Fibroblast of upper back skin (primary cell): ENCODE results near the gene NKPD1.
"Not testable (repeated sequence)": the region's sequence is repeated elsewhere in the genome, so short reads cannot be mapped to it uniquely, and the experiment has no call there.

Experiments used
- DNase-seq: peaks from one replicate; pipeline ENCODE4 v3.0.0-alpha.2; 2013

Gene NKPD1

DNA sequence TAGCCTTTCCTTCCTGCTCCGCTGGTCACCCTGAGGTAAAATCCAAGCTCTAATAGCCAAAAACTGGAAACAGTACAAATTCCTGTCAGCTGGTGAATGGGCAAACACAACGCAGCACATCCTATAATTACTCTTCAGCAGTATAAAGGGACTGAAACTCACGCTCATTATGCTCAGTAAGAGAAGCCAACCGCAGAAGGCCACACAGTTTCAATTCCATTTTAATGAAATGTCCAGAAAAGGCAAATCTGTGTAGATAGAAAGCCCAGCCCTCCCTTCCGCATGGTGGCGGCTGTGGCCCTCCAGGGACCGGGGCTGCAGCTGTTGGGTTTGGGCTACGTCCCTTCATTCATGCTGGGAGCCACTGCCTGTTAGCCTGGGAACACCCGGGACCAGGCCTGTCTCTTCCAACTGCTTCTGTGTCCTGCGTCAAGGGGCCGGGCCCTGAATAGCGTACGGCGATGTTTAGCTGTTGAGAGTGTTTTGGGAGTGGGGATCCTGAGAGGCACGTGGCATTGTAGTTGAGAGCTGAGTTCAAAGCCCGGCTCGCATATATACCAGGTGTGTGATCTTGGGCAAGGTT lies 23.5 kb downstream of the NKPD1 start:
- no peak for DNase-seq

DNA sequence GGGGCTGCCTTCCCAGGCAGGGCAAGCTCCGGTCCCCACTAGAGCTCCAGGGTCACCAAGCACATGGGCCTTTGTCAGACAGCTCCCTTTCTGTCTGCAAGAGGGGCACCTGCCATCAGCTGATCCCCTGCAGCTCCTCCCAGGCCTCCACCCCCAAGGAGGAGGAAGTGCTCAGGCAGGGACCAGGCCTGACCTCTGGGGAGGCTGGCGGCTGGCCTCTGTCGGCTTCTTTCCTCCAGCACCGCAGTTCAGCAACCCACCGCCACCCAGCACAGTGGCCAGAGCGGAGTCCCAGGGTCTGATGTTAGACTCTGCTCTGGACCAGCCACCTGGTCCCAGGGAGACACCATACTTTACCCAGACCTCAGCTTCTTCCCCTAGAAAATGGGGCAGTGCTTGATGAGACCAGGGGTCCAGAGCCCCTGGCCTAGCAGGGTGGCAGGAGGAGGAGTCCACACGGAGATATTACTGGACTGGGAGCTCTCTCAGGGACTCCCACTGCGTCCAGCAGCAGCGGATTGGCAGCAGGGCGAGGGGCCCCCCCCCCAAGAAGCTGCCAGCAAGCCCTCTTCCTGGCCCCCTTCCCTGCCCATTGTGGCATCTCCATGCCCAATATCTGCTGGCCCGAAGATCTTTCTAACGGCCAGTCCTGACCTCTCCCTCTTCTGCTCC lies 24.1 kb downstream of the NKPD1 start:
- DNase-seq = no peak

DNA sequence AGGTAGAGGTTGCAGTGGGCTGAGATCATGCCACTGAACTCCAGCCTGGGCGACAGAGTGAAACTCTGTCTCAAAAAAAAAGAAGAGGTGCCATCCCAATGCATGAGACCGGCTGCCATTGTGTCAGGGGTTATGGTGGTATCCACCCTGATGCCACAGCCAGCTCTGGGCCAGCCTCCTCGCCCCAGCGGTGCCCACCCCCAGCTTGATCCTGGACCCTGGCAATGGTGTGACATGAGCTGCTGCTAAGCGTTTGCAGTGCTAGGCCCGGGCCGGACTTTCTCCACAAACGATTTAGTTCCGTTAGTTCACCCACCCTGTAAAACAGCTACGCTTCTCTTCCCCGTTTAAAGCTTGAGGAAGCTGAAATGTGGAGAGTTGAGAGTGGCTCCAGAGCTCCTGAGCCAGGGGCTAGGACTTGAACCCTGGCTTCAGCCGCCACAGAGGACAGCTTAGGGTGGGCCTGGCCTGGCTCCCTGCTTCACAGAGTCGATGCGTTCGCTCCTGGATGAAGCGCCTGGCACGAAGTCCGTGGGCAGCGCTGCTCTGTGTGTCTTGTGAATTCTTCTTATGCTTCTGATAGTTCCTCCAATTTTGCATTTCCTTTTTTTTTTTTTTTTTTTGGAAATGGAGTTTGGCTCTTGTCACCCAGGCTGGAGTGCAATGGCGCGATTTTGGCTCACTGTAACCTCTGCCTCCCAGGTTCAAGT lies 25.5 kb downstream of the NKPD1 start:
- no peak for DNase-seq

DNA sequence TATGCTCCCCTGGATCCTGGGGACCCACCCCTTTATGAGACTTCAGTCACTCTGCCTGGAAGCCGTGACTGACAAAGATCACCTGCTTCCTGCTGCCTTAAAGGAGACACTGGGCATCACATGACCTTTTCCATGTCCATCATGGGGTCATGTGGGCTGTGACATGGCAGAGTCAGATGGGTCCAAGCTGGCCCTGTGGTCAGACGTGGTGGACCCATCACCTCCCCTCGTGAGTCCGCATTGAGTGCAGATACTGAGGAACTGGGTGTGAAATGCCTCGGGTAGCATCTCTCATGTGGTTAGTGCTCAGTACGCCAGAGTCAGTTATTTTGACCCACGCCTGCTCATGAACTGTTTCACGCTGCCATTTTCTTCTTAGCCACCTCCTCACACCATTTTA lies 27.1 kb downstream of the NKPD1 start:
- no peak for DNase-seq

DNA sequence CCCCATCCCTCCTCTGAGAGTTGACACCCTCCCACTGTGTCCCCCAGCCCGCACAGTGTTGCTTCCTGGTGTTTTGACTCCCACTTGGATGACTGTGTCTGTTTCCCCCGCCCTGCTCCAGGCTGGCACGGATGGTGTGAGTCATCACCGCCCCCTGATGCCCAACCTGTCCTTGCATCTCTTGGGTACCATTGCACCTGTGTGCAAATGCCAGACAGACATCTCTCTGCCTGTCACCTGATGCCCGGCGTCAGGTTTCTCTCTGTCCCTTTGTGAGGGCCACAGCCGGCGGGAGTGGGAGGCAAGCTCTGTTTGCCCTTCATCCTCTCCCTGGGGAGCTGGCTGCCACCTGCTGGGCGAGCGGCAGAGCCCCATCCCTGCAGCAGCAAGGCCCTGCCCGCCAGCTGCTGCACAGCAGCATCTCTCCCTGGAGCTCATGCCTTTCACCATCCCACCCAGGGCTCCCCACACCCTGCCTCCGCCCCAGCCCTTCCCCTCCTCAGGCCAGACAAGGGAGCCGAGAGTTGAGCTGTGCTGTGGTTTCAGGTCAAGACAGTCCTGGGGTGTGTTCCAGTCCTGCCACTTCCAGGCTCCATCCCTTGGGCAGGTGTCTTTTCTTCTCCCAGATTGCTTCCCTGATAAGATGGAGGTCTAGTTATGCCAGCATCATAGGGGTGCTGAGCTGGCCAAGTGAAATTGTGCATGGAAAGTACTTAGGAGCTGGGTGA lies 29.7 kb downstream of the NKPD1 start:
- DNase-seq = no peak

DNA sequence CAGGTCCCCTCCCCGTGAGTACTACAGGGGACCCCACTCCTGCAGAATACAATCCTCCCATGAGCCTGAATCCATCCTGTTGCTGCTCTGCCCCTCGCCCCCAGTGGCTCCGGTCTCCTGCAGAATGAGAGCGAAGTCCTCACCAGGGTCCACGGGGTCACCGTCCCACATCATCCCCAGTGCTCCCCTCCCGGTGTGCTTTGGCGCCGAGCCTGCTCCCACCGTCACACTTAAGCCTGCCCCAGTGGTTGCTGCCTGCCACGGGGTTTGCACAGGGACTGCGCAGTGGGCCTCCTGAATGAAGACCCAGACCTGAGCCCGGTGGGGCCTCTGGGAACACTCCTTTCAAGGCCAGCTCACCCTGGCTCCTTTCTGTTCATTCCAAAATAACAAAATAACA lies 30.5 kb downstream of the NKPD1 start:
- no peak for DNase-seq

DNA sequence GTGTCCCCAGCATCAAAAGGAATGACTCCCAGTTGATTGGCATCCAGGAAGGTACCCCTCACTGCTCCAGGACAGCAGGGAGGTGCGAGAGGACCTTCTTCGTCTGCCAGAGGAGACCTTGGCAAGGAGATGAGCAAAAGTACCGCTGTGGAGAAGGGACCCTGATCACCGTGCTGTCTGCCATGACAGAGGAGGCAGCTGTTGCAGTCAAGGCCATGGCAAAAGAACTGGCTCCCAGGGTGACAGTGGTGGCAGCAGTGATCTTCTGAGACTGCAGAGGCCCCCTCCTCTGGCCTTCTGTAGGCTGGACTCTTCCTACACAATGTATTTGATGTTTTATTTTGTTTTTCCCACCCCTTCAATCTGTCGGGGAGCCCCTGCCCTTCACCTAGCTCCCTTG lies 32.0 kb downstream of the NKPD1 start:
- no peak for DNase-seq

DNA sequence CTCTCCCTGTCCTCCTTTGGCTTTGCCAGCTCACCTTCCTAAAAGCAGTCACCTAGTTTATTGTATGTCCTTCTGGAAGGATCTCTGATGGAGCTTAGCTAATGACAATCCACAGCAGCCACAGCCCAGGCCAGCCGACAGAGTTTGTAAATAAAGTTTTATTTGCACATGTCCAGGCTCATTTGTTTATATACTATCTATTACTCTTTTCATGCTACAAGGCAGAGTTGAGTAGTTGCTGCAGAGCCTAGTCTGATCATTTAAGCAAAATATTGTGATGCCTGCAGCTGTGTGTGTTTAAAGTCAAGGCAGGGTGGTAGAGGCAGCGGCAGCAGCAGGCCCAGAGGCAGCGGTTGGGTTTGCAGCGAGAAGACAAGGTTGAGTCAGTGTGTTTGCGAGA lies 32.6 kb downstream of the NKPD1 start:
- DNase-seq = no peak

DNA sequence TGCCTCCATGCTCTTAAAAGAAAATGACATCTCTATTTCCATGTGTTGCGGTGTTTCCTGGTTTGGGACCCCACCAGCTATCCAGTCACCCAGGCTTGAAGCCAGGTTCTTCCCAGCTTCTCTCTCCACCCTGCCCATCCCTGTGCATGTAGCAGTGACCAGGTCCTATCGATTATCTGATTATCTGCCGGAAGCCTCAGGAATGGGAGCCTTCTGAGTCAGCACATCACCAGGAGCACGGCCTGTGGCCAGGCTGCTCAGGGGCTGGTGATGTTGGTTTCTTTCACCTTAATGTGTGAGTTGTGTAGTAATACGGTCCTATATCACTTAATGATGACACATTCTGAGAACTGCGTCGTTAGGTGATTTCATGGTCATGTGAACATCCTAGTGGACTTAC lies 34.1 kb downstream of the NKPD1 start:
- no peak for DNase-seq

DNA sequence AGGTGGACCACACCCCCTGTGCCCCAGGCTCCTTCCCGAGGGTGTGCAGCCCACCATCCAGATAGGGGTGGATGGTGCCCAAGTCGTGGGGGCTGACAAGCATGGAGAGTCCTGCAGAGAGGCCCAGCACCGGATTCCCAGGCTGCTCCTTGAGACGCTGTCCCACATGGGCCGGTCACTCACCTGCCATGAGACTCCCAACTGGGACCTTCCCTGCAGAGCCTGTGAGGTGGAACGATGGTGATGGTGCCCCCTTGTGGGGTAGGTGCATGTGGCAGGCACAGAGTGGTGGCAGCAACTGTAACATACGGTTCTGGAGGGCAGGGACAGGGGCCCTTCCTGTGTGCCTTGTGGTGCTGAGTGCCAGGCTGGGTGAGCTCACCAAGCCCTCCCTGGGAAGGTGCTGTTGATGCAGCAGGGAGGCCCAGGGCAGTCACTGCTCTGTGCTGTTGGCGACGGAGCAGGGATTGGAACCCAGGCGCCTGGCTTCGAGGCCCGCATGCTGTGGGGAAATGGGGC lies 34.7 kb downstream of the NKPD1 start:
- DNase-seq = peak; percentile 37

DNA sequence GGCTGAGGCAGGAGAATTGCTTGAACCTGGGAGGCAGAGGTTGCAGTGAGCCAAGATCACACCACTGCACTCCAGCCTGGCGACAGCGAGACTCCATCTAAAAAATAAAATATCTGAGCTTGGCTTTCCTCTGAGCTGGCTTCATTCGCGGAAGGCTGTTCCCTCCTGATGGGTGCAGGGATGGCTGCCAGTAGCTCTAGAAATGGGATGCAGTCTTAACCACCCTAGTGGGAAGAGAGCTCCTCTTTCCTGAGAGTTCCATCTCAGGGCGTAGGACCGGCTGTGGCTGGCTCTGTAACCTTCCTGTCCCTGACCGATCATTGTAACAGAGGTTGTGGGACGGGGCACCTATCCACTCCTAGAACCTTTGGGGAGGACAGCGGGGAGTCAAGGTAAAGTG lies 35.4 kb downstream of the NKPD1 start:
- DNase-seq = no peak

DNA sequence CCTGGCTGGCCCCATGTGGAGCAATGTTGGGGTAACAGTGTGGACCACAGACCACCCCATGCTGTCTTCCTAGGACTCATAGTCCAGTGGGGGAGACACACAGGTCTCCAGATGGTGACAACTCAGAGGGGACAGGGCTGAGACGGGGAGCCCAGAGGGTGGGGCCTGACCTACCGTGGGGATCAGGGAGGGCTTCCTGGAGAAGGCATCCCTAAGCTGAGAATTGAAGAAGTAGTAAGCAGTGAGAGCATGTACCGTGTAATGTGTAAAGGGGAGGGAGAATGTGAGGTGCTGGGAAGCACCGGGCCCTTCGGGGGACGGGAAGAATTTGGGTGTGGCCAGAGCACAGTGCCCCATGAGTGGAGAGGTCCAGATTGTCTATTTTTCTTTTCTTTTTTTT lies 36.8 kb downstream of the NKPD1 start:
- DNase-seq = no peak

DNA sequence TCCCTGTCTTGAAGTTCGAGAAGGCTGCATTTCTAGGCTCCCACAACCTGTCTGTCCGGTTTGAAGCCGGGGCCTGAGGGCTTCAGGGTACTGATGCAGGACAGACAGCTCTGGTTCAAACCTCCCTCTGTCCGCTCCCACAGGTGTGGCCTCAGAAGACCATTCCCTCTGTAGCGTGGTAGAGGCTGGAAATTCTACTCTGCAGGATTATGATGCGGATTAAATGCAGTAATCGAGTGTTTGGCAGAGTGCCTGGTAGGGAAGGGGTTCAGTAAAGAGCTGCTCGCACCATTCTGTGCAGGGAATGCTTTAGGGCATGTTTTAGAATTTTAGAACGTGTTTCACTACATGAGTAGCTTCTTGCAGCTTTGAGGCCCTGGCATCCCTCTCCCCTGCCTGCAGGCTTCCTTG lies 37.3 kb downstream of the NKPD1 start:
- DNase-seq = no peak

DNA sequence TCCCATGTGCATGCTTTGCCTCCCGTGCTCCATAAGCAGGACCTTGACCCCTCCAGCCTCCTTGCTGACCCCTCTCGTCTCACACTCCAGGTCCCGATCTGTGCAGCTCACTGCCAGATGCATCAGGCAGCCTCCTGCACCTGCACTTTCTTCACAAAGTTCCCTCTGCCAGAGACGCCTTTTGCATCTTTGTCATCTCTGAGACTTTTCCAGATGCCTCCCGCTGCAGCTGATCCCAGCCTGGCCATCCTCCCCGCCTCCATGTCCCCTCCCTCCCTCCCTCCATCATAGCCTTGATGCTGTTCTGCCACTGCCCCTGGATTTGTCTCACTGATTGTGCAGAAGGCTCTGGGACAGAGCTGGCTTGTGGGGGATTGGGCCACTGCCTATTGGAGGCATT lies 38.0 kb downstream of the NKPD1 start:
- no peak for DNase-seq

DNA sequence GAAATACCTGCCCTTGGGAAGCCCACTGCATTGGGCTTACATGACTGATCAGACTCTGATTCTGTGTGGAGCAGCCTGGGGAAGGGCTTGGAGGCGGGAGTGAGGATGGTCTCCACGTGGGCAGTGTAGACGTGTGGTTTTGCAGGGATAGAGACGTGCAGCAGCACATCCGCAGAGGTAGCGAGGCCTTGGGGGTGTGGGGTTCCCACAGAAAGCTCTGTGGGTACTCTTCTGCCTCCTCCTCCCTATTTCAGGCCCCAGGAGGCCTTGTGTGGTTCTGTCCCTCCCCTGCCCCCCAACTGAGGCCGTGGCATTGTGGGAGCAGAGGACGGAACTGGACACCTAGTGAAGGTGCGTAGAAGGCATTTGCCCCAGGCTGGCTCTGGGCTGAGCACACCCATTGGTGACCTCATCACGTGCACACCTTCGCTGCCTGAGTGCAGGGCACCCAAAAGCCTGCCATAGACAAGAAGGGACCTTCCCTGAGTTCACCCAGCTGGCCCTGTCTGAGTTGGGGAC lies 38.9 kb downstream of the NKPD1 start:
- no peak for DNase-seq

DNA sequence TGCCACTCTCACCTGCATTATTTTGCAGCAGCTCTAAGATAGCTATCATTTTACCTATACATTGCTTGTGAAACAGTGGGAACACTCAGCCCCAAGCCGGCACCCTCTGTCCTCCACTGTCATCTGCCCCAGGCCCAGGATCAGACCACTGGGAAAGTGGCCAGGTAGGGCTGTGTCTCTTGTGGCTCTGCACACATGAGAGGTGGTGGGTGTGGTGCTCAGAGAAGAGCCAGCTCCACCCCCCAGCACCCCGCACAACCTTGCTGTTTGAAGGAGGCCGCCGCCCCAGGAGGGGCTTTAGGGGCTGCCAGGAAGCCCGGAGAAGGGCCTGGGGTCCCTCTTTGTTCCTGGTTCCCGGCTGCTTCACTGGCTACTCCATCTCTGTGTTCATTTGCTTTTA lies 41.2 kb downstream of the NKPD1 start:
- no peak for DNase-seq

DNA sequence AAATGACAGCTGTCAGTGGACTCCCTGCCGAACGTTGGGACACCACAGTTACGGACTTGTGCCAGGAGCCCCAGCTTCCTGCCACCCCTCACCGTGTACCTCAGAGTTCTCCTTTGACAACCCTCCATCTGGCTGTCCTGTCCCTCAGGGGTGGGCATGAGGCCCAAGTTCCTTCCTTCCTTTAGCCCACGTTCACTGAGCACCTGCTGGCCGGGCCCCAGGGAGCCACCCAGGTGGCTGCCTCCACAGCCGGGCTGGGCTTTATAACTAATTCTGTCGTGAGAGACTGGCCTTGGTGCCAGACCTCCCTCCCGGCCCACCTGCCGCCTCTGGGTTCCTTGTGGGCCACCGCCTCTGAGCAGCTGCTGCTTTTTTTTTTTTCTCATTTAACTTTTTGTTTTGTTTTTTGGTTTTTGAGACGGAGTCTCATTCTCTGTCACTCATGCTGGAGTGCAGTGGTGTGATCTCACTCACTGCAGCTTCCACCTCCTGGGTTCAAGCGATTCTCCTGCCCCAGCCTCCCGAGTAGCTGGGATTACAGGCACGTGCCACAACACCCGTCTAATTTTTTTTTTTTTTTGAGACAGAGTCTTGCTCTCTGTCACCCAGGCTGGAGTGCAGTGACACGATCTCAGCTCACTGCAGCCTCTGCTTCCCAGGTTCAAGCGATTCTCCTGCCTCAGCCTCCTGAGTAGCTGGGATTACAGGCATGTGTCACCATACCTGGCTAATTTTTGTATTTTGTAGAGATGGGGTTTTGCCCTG lies 42.0 kb downstream of the NKPD1 start:
- not testable (repeated sequence) for DNase-seq

DNA sequence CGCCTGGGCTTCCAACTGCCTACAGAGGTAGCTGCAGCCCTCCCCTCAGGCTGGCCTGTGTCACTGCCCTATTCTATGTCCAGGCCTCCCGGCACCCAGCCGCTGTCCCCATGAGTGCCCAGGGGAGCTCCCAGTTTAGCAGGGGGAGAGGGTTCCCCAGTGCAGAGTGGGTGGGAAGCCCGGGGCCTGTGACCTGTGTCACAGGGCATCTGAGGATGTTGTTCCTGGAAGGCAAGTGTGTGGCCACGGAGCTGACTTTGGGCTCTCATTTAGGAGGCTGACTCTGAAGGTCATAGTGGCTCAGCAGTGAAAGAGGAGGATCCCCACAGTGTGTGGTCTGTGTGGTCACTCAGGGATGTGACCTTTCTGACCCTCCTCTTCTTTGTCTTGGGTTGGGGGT lies 42.7 kb downstream of the NKPD1 start:
- no peak for DNase-seq

DNA sequence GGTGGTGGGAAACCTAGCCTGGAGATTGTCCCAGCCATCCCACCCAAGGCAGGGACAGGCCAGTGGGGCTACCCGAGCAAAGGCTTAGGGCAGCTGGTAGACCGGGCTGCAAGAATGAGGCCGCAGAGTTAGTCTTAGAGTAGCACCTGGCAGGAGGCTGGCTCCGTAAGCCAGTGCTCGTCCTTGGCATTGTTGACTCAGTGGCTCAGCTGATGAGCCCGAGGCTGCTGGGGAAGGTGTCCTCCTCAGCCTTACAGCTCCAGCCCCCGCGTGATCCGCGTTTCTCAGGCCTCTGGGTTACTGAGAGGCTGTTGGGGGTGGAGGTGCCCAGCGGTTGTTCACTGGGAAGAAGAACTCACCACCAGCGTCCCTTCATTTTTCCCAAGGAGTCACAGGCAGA lies 43.1 kb downstream of the NKPD1 start:
- DNase-seq = no peak

DNA sequence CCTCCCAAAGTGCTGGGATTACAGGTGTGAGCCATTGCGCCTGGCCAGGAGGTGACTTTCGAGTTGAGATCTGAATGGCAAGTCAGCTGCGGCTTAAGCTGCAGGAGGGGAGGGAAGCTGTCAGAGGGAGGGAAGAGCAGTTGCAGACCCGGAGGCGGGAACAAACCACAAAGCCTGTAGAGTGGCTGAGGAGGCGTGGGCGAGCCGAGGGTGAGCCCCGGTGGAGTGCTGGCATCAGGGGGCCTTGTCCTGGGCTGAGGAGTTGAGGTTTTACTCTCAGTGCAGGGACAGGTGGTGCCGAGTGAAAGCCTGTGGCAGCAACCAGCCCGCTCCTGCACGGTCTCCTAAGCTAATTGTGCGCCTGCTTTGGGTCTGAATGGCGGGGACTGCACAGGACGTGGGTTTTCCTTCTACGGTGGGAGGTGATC lies 43.6 kb downstream of the NKPD1 start:
- peak; percentile 12 for DNase-seq

DNA sequence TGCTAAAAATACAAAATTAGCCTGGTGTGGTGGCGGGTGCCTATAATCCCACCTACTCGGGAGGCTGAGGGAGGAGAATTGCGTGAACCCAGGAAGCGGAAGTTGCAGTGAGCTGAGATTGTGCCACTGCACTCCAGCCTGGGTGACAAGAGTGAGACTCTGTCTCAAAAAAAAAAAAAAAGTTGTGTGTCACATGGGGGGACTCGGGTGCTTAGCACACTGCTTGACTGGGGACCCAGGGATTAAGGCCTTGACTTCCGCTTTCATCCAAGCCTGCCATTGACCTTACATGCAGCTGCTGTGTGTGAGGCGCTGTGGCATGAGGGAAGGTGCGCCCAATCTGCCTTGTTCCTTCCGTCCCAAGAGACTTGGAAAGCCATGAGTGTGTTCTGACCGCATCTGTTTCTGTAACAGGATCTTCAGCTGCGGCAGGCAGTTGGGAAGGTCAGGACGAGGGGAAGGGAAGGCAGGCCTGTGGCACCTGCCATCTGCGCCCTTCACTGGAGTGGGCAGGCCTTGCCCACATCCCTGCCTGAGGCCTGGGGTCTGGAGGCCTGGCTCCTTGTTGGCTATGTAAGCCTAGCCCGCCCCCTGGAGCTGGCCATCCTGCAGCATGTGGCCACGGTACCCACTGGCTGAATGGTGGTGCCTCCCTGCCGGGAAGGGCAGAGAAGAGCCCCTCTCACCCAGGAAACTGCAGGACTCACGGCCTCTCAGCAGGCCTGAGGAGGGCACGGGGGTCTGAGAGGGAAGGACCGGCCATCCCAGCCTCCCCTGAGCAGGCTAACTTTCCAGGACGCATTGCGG lies 44.8 kb downstream of the NKPD1 start:
- no peak for DNase-seq

DNA sequence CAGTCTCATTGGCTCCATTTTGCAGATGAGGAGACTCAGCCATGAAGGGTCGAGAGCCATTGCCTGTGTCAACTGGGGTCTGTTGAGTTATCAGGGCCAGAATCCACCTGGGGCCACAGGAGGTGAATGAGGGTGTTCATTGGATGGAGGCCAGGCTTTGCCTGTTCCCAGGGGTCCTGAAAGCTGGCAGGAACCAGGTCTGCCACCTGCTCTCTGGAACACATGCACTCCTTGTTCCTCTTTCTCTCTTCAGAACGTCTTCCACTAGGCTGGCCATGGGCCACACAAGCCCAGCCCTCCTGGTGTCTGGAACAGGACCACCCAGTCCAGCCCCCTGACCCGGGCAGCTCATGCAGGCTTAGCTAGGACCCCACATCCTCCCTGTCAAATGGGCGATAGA lies 46.7 kb downstream of the NKPD1 start:
- no peak for DNase-seq
